Parathyroid adenoma (tissue), 2 donors: ENCODE data around the gene PNKD.

Experiments
- H2AFZ ChIP-seq: fragments of 300-600 bp; sonication (generic); one replicate; pipeline ENCODE4 v1.7.0; 2017; ENCODE audit warnings: antibody characterized with exemption, mild to moderate bottlenecking
- H3K27ac ChIP-seq: fragments of 300-600 bp; sonication (generic); one replicate; pipeline ENCODE4 v1.7.0; 2017
- H3K27me3 ChIP-seq: fragments of 300-600 bp; sonication (generic); one replicate; pipeline ENCODE4 v1.7.0; 2017; ENCODE audit warnings: low read length; ENCODE audit not compliant: control insufficient read depth, insufficient read depth
- H3K36me3 ChIP-seq: fragments of 300-600 bp; sonication (generic); one replicate; pipeline ENCODE4 v1.7.0; 2017; ENCODE audit warnings: low read length; ENCODE audit not compliant: control insufficient read depth, insufficient read depth
- H3K4me1 ChIP-seq: fragments of 300-600 bp; sonication (generic); one replicate; pipeline ENCODE4 v1.7.0; 2017; ENCODE audit warnings: control low read depth
- H3K4me2 ChIP-seq: fragments of 300-600 bp; sonication (generic); one replicate; pipeline ENCODE4 v1.7.0; 2017; ENCODE audit warnings: low read length
- H3K4me3 ChIP-seq: fragments of 300-600 bp; sonication (generic); one replicate; pipeline ENCODE4 v1.7.0; 2017; ENCODE audit warnings: low read depth, low read length
- H3K79me2 ChIP-seq: fragments of 300-600 bp; sonication (generic); one replicate; pipeline ENCODE4 v1.7.0; 2017; ENCODE audit warnings: control low read depth
- H3K9ac ChIP-seq: fragments of 300-600 bp; sonication (generic); one replicate; pipeline ENCODE4 v1.7.0; 2017; ENCODE audit warnings: mild to moderate bottlenecking
- H3K9me3 ChIP-seq: fragments of 300-600 bp; sonication (generic); one replicate; pipeline ENCODE4 v1.7.0; 2017; ENCODE audit warnings: low read length; ENCODE audit not compliant: control insufficient read depth
- TF ChIP-seq, protein P1 (sequence below): fragments of 300-600 bp; sonication (generic); IDR thresholded peaks from one replicate; pipeline ENCODE4 v1.7.0; 2017; ENCODE audit warnings: antibody characterized with exemption, mild to moderate bottlenecking
- donor health status: primary hyperparathyroidism.

Gene PNKD

DNA sequence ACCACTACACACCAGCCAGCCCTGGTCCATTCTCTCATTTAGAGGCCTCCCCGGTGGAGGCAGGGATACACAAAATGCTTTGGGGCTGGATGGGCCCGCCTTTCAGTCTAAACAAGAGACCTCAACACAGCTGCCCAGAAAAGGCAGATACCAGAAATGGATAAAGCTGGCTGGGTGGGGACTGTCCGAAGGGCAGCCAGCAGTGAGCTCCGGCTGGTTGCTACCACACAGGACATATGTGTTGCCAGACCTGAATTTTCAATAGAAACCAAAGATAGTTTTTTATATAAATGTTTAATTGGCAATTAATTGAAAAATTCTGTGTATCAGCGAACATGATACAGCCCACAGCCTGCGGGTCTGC is 8.1 kb upstream of the PNKD start:
- H3K36me3 ChIP-seq = no peaks in the 10 kb centered on the region
- peaks cover 2% of the 10 kb centered on the region for H3K4me1 ChIP-seq
- no peak overlapping the region for H3K27ac ChIP-seq
- no peaks in the 10 kb centered on the region for H3K79me2 ChIP-seq
- no peaks in the 10 kb centered on the region for H3K27me3 ChIP-seq
- H3K9ac ChIP-seq = no peak overlapping the region
- no peak overlapping the region for H3K4me3 ChIP-seq
- TF ChIP-seq, protein P1, sequence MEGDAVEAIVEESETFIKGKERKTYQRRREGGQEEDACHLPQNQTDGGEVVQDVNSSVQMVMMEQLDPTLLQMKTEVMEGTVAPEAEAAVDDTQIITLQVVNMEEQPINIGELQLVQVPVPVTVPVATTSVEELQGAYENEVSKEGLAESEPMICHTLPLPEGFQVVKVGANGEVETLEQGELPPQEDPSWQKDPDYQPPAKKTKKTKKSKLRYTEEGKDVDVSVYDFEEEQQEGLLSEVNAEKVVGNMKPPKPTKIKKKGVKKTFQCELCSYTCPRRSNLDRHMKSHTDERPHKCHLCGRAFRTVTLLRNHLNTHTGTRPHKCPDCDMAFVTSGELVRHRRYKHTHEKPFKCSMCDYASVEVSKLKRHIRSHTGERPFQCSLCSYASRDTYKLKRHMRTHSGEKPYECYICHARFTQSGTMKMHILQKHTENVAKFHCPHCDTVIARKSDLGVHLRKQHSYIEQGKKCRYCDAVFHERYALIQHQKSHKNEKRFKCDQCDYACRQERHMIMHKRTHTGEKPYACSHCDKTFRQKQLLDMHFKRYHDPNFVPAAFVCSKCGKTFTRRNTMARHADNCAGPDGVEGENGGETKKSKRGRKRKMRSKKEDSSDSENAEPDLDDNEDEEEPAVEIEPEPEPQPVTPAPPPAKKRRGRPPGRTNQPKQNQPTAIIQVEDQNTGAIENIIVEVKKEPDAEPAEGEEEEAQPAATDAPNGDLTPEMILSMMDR = no peak
- no peak overlapping the region for H2AFZ ChIP-seq
- no peaks in the 10 kb centered on the region for H3K9me3 ChIP-seq
- no peak overlapping the region for H3K4me2 ChIP-seq

DNA sequence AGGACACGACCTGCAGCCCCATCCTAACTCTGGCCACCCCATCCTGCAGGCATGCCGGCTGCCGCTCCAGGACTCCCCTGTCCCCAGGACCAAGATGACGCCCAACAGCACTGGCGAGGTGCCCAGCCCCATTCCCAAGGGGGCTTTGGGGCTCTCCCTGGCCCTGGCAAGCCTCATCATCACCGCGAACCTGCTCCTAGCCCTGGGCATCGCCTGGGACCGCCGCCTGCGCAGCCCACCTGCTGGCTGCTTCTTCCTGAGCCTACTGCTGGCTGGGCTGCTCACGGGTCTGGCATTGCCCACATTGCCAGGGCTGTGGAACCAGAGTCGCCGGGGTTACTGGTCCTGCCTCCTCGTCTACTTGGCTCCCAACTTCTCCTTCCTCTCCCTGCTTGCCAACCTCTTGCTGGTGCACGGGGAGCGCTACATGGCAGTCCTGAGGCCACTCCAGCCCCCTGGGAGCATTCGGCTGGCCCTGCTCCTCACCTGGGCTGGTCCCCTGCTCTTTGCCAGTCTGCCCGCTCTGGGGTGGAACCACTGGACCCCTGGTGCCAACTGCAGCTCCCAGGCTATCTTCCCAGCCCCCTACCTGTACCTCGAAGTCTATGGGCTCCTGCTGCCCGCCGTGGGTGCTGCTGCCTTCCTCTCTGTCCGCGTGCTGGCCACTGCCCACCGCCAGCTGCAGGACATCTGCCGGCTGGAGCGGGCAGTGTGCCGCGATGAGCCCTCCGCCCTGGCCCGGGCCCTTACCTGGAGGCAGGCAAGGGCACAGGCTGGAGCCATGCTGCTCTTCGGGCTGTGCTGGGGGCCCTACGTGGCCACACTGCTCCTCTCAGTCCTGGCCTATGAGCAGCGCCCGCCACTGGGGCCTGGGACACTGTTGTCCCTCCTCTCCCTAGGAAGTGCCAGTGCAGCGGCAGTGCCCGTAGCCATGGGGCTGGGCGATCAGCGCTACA is 7.4 kb upstream of the PNKD start:
- Histone ChIP-seq H3K79me2 (no peaks in the 10 kb centered on the region), H3K27me3 (no peaks in the 10 kb centered on the region), H3K4me3 (no peak overlapping the region), H3K9ac (no peak overlapping the region), H3K9me3 (no peaks in the 10 kb centered on the region), H3K4me1 (no peaks in the 10 kb centered on the region), H3K4me2 (no peak overlapping the region), H2AFZ (no peak overlapping the region), H3K27ac (no peak overlapping the region), H3K36me3 (no peaks in the 10 kb centered on the region)
- TF ChIP-seq, protein P1 = no peak

DNA sequence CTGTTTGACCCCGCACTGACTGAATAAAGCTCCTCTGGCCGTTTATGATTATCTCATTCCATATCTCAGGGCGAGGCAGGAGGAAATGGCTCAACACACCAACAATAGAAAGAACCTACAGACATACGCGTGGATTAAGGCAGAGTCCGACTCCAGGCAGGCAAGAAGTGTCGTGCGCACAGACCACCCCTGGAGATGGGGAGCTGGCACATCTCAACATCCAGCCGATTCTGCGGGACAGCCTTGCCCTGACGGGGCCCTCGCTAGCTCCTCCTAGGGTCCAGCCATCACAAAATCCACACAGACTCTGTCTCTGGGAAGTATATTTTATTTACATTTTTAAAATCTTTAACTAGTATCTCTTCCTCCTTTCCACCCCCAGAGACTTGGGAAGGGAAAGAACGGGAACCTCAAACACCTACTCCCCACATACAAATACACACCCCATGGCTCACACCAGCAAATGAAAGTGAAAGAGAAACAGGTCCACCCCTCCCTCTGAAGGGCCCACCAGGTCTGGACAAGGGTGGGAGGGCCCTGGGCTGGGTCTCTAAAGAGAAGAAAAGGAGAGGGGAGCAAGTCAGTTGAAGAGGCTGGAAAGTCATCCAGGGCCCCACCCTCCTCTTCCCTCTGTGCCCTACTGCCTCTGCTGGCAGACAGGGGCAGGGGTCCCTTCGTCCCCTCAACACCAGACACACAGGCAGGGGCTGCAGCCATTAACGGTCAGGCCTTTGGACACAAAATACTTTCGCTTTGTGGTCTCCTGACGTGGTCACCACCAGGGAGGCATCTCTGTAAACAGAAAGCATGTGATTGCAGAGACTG is 6.3 kb upstream of the PNKD start:
- Histone ChIP-seq H3K9me3 (no peaks in the 10 kb centered on the region), H3K79me2 (no peaks in the 10 kb centered on the region), H3K4me2 (no peak overlapping the region), H3K9ac (no peak overlapping the region), H3K36me3 (no peaks in the 10 kb centered on the region), H3K27me3 (no peaks in the 10 kb centered on the region), H3K4me1 (no peaks in the 10 kb centered on the region), H3K4me3 (no peak overlapping the region), H2AFZ (no peak overlapping the region), H3K27ac (no peak overlapping the region)
- TF ChIP-seq, protein P1 = no peak

DNA sequence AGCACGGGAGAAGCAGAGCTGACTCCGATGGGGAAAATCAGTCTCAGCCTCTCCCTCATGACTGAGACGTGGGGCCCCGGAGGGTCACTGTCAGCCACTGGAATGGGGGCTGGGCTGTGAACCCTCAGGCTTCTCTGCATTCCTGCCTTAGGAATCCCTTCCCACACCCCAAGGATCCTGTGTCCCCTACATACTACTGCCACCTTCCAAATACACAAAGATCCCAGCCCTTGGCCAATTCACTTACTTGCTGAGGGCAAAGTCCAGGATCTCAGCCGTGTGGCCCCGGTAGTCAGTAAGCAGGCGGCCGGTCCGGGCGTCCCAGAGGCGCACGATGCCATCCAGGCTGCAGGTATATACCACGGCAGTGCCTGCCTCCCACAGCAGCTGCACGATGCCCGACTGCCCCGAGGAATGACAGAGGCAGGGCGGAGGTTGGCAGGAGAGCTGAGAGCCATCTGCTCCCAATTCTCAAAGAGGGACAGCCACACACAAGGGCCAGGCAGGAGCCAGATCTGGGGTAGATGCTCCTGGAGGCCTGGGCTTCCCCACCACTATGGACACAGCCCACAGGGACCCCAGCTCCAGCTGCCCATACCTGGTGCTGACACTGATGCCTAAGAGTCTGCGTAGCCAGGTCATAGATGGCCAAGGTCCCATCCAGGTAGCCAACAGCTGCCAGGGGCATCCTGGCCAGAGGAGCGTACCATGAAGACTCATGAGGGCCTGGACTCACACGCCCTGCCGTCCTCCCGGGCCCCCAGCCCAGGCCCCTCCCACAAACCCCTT is 5.4 kb upstream of the PNKD start:
- Histone ChIP-seq H3K4me3 (no peak overlapping the region), H3K36me3 (no peaks in the 10 kb centered on the region), H3K4me1 (no peaks in the 10 kb centered on the region), H3K27me3 (no peaks in the 10 kb centered on the region), H3K79me2 (peaks cover 5% of the 10 kb centered on the region), H2AFZ (no peak overlapping the region), H3K4me2 (no peak overlapping the region), H3K9me3 (no peaks in the 10 kb centered on the region), H3K27ac (no peak overlapping the region), H3K9ac (no peak overlapping the region)
- TF ChIP-seq, protein P1 = no peak
